IMR-90 (cell line): ENCODE results near the gene ABHD12B. TPM values are rescaled to one million over a fixed set of nuclear protein-coding genes. Genes with fewer than 3 reads are reported as not detected.

Source experiments
- ATAC-seq: fragments of 200-7000 bp; cut with Tn5 transposase; 2 replicates; pipeline ENCODE4 v1.9.1; 2020; ENCODE audit warnings: low read depth, mild to moderate bottlenecking, moderate library complexity
- BruUV-seq: library from RNA; stranded (reverse); fragments of 400-500 nt; replicated peaks from 2 replicates; lab custom pipeline; 2021; lab: Mats Ljungman, UMichigan
- CTCF ChIA-PET: fragments of 300-600 bp; formaldehyde crosslinking; extraction: SDS; loops from one replicate; lab custom pipeline; 2021; ENCODE audit warnings: antibody characterized with exemption; lab: Yijun Ruan, JAX
- POLR2A ChIA-PET: fragments of 300-600 bp; sonication (Branson Sonifier 250); formaldehyde crosslinking; loops from one replicate; lab custom pipeline; 2022; ENCODE audit warnings: antibody characterized with exemption; ENCODE audit not compliant: unreplicated experiment; lab: Charles Lee
- DNase-seq: peaks from one replicate; pipeline ENCODE4 v3.0.0; 2013
- H2AFZ ChIP-seq: replicated peaks from 2 replicates; pipeline ENCODE3; 2013; ENCODE audit warnings: low read length, mild to moderate bottlenecking; ENCODE audit not compliant: poor library complexity
- H2AK5ac ChIP-seq: 2 replicates; pipeline ENCODE4 v1.6.1; 2013; ENCODE audit warnings: low read depth, low read length, inconsistent platforms
- H2AK9ac ChIP-seq: replicated peaks from 2 replicates; pipeline ENCODE3; 2013; ENCODE audit warnings: mild to moderate bottlenecking, low read depth, low read length, moderate library complexity; ENCODE audit not compliant: poor library complexity
- H2BK120ac ChIP-seq: 2 replicates; pipeline ENCODE4 v1.6.1; 2013; ENCODE audit warnings: low read depth, low read length, inconsistent platforms
- H2BK15ac ChIP-seq: 3 replicates; pipeline ENCODE4 v1.6.1; 2013; ENCODE audit warnings: low read depth, low read length, inconsistent platforms
- H2BK20ac ChIP-seq: 2 replicates; pipeline ENCODE4 v1.6.1; 2013; ENCODE audit warnings: low read depth, mild to moderate bottlenecking, inconsistent platforms, low read length, moderate library complexity
- H2BK5ac ChIP-seq: 2 replicates; pipeline ENCODE4 v1.6.1; 2013; ENCODE audit warnings: mild to moderate bottlenecking, low read depth, low read length, inconsistent platforms; ENCODE audit not compliant: poor library complexity, severe bottlenecking
- H3K14ac ChIP-seq: replicated peaks from 2 replicates; pipeline ENCODE4 v1.6.1; 2013; ENCODE audit warnings: low read depth, low read length, inconsistent platforms
- H3K18ac ChIP-seq: 2 replicates; pipeline ENCODE4 v1.6.1; 2013; ENCODE audit warnings: low read depth, low read length, control low read depth
- H3K23ac ChIP-seq: 2 replicates; pipeline ENCODE4 v1.6.1; 2013; ENCODE audit warnings: low read depth, low read length, inconsistent platforms
- H3K27ac ChIP-seq: 2 replicates; pipeline ENCODE4 v1.5.1; 2013; ENCODE audit warnings: mild to moderate bottlenecking, control low read depth, low read length; ENCODE audit not compliant: insufficient read depth
- H3K27me3 ChIP-seq: 2 replicates; pipeline ENCODE4 v1.6.1; 2013; ENCODE audit warnings: low read length; ENCODE audit not compliant: control insufficient read depth, insufficient read depth
- H3K36me3 ChIP-seq: 2 replicates; pipeline ENCODE4 v1.6.1; 2013; ENCODE audit warnings: low read length, mixed read lengths; ENCODE audit not compliant: control insufficient read depth, insufficient read depth
- H3K4ac ChIP-seq: 2 replicates; pipeline ENCODE4 v1.6.1; 2013; ENCODE audit warnings: low read depth, low read length, inconsistent platforms
- H3K4me1 ChIP-seq: 2 replicates; pipeline ENCODE4 v1.6.1; 2013; ENCODE audit warnings: low read length, mixed read lengths; ENCODE audit not compliant: control insufficient read depth, insufficient read depth
- H3K4me2 ChIP-seq: 2 replicates; pipeline ENCODE4 v1.6.1; 2013; ENCODE audit warnings: low read depth, mild to moderate bottlenecking, control low read depth, low read length, moderate library complexity
- H3K4me3 ChIP-seq: 2 replicates; pipeline ENCODE4 v1.5.1; 2013; ENCODE audit warnings: low read depth, mild to moderate bottlenecking, control low read depth, low read length, moderate library complexity; ENCODE audit not compliant: insufficient read depth
- H3K56ac ChIP-seq: 2 replicates; pipeline ENCODE4 v1.6.1; 2013; ENCODE audit warnings: low read length, inconsistent platforms; ENCODE audit not compliant: insufficient read depth; ENCODE audit errors: extremely low read depth
- H3K79me1 ChIP-seq, 2 experiments: 2 replicates each; pipeline ENCODE4 v1.6.1; 2013; ENCODE audit warnings: low read length in 2 of 2, inconsistent platforms in 1 of 2, low read depth in 1 of 2
- H3K9ac ChIP-seq: 2 replicates; pipeline ENCODE4 v1.6.1; 2013; ENCODE audit warnings: low read depth, low read length, control low read depth
- H3K9me1 ChIP-seq: 2 replicates; pipeline ENCODE4 v1.6.1; 2013; ENCODE audit warnings: low read length, inconsistent platforms; ENCODE audit not compliant: insufficient read depth
- H3K9me3 ChIP-seq: 2 replicates; pipeline ENCODE4 v1.6.1; 2013; ENCODE audit warnings: low read length; ENCODE audit not compliant: control insufficient read depth, insufficient read depth
- H4K20me1 ChIP-seq: 2 replicates; pipeline ENCODE4 v1.6.1; 2013; ENCODE audit warnings: low read length, inconsistent platforms; ENCODE audit not compliant: insufficient read depth
- H4K5ac ChIP-seq: 2 replicates; pipeline ENCODE4 v1.6.1; 2013; ENCODE audit warnings: mild to moderate bottlenecking, low read depth, low read length, control low read depth
- H4K8ac ChIP-seq, 2 experiments: 2 replicates each; pipeline ENCODE4 v1.6.1; 2013; ENCODE audit warnings: low read depth in 2 of 2, low read length in 2 of 2, control low read depth in 1 of 2, inconsistent platforms in 1 of 2
- H4K91ac ChIP-seq: 2 replicates; pipeline ENCODE4 v1.6.1; 2013; ENCODE audit warnings: low read depth, low read length, inconsistent platforms; ENCODE audit not compliant: insufficient read depth
- CHD1 ChIP-seq: IDR thresholded peaks from 2 replicates; pipeline ENCODE4 v1.6.1; 2012; ENCODE audit warnings: low read depth, low read length, improper control_type of control experiment
- WGBS, 2 experiments: methylation state at CpG; one replicate each; pipeline versions ENCODE4 v1.1.5 to v1.1.7; 2013; ENCODE audit warnings: missing lambda C conversion rate in 2 of 2; ENCODE audit not compliant: insufficient read length in 1 of 2; ENCODE audit errors: extremely low coverage in 2 of 2; 5-methylcytosine and 5-hydroxymethylcytosine counted together
- dilution Hi-C: fragments of 300-500 bp; cut with HindIII; formaldehyde crosslinking; loops from one replicate; pipeline ENCODE4 v1.14.3; 2018; ENCODE audit warnings: low sequenced_read_pairs; ENCODE audit not compliant: unreplicated experiment
- in situ Hi-C: fragments of 300-500 bp; cut with MboI; formaldehyde crosslinking; loops from 3 replicates; pipeline ENCODE4 v1.14.3; 2019; ENCODE audit warnings: low sequenced_read_pairs, inconsistent platforms, mixed read lengths
- intact Hi-C: fragments of 100-400 bp; cut with micrococcal nuclease; formaldehyde crosslinking; loops from 2 replicates; pipeline ENCODE4 v1.10.0; 2022
- polyA plus RNA-seq, 3 experiments: library from polyadenylated mRNA; depleted of rRNA; stranded (reverse); fragments of >200 nt; gene quantifications; 2 replicates each; pipeline ENCODE4 v1.2.3, GENCODE V29; 2012; ENCODE audit warnings: low replicate concordance in 1 of 3
- total RNA-seq: library from RNA; depleted of rRNA; stranded (reverse); fragments of >200 nt; gene quantifications from 2 replicates; pipeline ENCODE4 v1.2.3, GENCODE V29; 2012

ABHD12B gene
- total and polyA plus RNA-seq, 2 of the 4 experiments (the other 2 are of a cell fraction): 0.18 TPM; not detected in 1

- H3K27me3 ChIP-seq: no peaks in the 10 kb centered on the region
- no peak overlapping the region for H4K91ac ChIP-seq
- no peak overlapping the region for H3K56ac ChIP-seq
- no peak overlapping the region for H3K9ac ChIP-seq
- no peak overlapping the region; the same call in 1 of the 2 replicates for H2BK20ac ChIP-seq
- intact Hi-C loops (no loop called here), in situ Hi-C loops (no loop called here), dilution Hi-C loops (no loop called here)
- ATAC-seq (peak; percentile 6), DNase-seq (peak; percentile 67)
- no peak for TF ChIP-seq CHD1
- H2AK9ac ChIP-seq: no peak overlapping the region
- H3K4me3 ChIP-seq: no peak overlapping the region
- no peaks in the 10 kb centered on the region for H3K36me3 ChIP-seq
- H3K4me1 ChIP-seq: peaks cover 9% of the 10 kb centered on the region; the same call in 1 of the 2 replicates
- H4K5ac ChIP-seq: no peak overlapping the region
- no peak overlapping the region for H2AK5ac ChIP-seq
- H4K8ac ChIP-seq: peak overlapping the region; percentile 26 to 54; a peak in 3 of 4 replicates
- no peaks in the 10 kb centered on the region for H4K20me1 ChIP-seq
- no peaks in the 10 kb centered on the region; the same call in 1 of the 2 replicates for H3K9me1 ChIP-seq
- H3K9me3 ChIP-seq: no peaks in the 10 kb centered on the region
- H3K18ac ChIP-seq: no peak overlapping the region; the same call in 1 of the 2 replicates
- H2AFZ ChIP-seq: peak overlapping the region; percentile 64
- ChIA-PET CTCF (interaction anchor here (1.0 to 1.9 kb wide), 2 partner anchors 8 to 12 kb away, joined by 4 to 6 read pairs; no protein-coding TSS in a partner anchor), POLR2A (no interaction called here)
- H3K79me1 ChIP-seq: peaks cover 4% of the 10 kb centered on the region in 2 experiments; a peak in 1 of 4 replicates
- 83% methylated on average over 2 of the region's 4 CpGs; no CpG with 5 or more reads in 1 of the 2 experiments for WGBS, 2 experiments
- H3K4ac ChIP-seq: no peak overlapping the region
- H2BK120ac ChIP-seq: peak overlapping the region; percentile 13; the same call in 1 of the 2 replicates
- no TSS peak for BruUV-seq
- H2BK15ac ChIP-seq: peak overlapping the region; percentile 23; the same call in 1 of the 3 replicates
- 0 out of 2 replicates have a peak overlapping the region, but pooled peaks have one; percentile 29 for H3K14ac ChIP-seq
- H3K4me2 ChIP-seq: no peak overlapping the region
- no peak overlapping the region for H3K23ac ChIP-seq
- H3K27ac ChIP-seq: peak overlapping the region; percentile 51; the same call in 1 of the 2 replicates
- H2BK5ac ChIP-seq: peak overlapping the region; percentile 33
These were observed 75.6 kb downstream of the ABHD12B start for GRCh38 chr14:50947446-50947845.
